Measurements from ENCODE around the gene TLE3.

The TLE3 gene

DNA sequence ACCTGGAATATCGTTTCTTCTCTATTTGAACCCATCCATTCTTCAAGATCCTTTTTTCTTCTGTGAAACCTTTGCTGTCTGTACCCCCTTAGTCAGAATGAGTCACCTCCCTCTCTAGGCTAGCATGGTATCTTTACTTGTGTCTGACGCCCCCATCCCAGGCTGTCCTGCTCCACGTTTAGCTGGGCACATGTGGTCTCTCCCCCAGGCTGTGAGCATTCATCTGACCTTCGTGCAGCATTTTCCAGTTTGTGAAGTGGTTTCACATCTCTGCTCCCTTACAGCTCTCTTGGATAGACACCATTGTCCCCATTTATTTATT, 14.3 kb upstream of the TLE3 start:
- no peak overlapping the region for H3K4me3 ChIP-seq

DNA sequence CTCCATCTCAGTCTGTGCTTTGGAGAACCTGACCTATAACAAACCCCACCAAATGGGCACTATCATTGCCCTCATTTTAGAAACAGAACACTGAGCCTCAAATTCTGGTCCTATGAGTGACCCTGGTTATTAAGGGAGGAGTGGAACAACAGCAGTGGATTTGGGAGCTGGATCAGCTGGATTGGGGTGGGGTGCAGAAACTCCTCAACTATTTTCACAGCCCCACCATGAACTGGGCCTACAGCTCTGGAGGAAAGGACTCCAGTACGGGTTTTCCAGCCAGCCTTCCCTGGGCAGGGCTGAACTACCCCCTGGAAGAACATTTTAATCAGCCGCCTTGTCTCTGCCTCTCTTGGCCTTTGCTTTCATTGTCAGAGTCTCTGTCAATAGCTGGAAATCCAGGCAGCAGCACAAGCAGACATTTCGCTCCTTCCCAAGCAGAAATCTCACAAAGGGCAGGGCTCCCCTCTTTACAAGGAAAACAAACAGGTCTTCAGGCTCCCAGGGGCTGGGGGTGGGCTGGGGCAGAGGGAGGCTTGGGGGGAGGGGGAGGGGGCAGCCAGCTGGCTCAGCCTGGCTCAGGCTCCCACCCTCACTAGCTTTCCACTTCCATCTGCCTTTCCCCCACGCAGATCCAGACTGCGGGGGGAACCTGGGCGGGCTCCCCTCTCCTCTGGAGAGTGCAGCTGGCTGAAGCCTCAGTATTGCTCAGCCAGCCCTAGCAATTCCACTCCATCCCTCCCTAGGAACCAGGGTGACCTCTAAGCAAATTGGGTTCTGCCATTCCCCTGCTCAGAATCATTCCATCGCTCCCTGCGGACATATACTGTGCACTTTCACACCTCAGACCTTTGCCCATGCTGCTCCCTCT, 13.7 kb upstream of the TLE3 start:
- no peaks in the 10 kb centered on the region for H3K36me3 ChIP-seq
- H3K27me3 ChIP-seq: 0 out of 2 replicates have a peak, but pooled peaks cover 4% of the 10 kb centered on the region
- H4K20me1 ChIP-seq: peaks cover 6% of the 10 kb centered on the region; the same call in 1 of the 2 replicates
- H3K9me3 ChIP-seq: no peaks in the 10 kb centered on the region
- no peak for TF ChIP-seq Cebpa-rat (IDR thresholded peaks at IDR 0.05)
- no peak overlapping the region for H3K4me3 ChIP-seq
- H3K4me1 ChIP-seq: no peaks in the 10 kb centered on the region
- no peak overlapping the region for H3K4me2 ChIP-seq
- no peak overlapping the region for H3K9ac ChIP-seq
- no peak overlapping the region for H3K27ac ChIP-seq

More for the DNA sequence above, 14.3 kb upstream of the TLE3 start:
- Histone ChIP-seq H3K36me3 (no peaks in the 10 kb centered on the region), H3K9ac (no peak overlapping the region), H3K4me1 (no peaks in the 10 kb centered on the region), H3K9me3 (no peaks in the 10 kb centered on the region), H3K4me2 (no peak overlapping the region), H4K20me1 (peaks cover 6% of the 10 kb centered on the region; the same call in 1 of the 2 replicates), H3K27me3 (0 out of 2 replicates have a peak, but pooled peaks cover 4% of the 10 kb centered on the region), H3K27ac (no peak overlapping the region)
- no peak for TF ChIP-seq Cebpa-rat (IDR thresholded peaks at IDR 0.05)

DNA sequence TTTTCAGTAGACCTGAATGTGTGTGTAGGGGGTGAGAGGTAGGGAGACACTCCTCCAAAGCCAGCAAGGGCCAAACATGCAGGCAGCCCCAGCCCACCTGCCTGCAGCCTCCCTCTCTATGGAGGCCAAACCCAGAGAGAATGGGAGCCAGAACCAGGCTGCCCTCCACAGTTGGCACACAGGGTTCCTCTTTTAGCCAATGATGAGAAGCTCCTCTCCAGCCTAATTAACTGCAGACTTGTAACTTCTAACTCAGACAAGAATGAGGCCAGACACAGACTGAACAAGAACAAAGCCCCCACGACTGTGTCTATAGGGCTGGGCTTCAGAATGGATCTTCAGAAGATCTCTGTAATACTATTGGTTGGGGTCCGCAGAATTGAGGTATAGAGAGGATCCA, 12.3 kb upstream of the TLE3 start:
- TF ChIP-seq Cebpa-rat (IDR thresholded peaks at IDR 0.05): no peak
- Histone ChIP-seq H3K9me3 (no peaks in the 10 kb centered on the region), H3K9ac (no peak overlapping the region), H3K36me3 (no peaks in the 10 kb centered on the region), H3K4me3 (no peak overlapping the region), H4K20me1 (peaks cover 6% of the 10 kb centered on the region; the same call in 1 of the 2 replicates), H3K4me2 (no peak overlapping the region), H3K27me3 (peaks cover 4% of the 10 kb centered on the region; the same call in 1 of the 2 replicates), H3K4me1 (no peaks in the 10 kb centered on the region), H3K27ac (no peak overlapping the region)

DNA sequence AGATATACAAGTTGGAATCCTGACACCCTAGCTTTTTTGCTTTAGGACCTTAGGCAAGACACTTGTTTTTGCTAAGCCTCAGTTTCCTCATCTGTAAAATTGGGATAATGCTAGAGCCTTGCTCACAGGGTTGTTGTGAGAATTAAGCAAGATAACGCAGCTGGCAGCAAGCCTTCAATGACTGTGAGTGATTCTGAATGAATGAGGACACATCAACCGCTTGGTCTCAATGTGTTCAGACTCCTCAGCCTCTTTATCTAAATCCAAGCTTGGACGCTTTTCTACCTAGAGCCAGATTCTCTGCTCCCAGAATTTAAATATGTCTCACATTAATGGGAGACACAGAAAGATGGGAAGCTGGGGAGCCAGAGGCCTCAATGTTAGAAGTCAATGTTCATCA, 11.8 kb upstream of the TLE3 start:
- H3K36me3 ChIP-seq: no peaks in the 10 kb centered on the region
- H4K20me1 ChIP-seq: peaks cover 6% of the 10 kb centered on the region; the same call in 1 of the 2 replicates
- H3K4me3 ChIP-seq: no peak overlapping the region
- H3K27ac ChIP-seq: no peak overlapping the region
- no peaks in the 10 kb centered on the region for H3K4me1 ChIP-seq
- peaks cover 4% of the 10 kb centered on the region; the same call in 1 of the 2 replicates for H3K27me3 ChIP-seq
- TF ChIP-seq Cebpa-rat (IDR thresholded peaks at IDR 0.05): no peak
- no peak overlapping the region for H3K4me2 ChIP-seq
- H3K9ac ChIP-seq: no peak overlapping the region
- H3K9me3 ChIP-seq: no peaks in the 10 kb centered on the region

DNA sequence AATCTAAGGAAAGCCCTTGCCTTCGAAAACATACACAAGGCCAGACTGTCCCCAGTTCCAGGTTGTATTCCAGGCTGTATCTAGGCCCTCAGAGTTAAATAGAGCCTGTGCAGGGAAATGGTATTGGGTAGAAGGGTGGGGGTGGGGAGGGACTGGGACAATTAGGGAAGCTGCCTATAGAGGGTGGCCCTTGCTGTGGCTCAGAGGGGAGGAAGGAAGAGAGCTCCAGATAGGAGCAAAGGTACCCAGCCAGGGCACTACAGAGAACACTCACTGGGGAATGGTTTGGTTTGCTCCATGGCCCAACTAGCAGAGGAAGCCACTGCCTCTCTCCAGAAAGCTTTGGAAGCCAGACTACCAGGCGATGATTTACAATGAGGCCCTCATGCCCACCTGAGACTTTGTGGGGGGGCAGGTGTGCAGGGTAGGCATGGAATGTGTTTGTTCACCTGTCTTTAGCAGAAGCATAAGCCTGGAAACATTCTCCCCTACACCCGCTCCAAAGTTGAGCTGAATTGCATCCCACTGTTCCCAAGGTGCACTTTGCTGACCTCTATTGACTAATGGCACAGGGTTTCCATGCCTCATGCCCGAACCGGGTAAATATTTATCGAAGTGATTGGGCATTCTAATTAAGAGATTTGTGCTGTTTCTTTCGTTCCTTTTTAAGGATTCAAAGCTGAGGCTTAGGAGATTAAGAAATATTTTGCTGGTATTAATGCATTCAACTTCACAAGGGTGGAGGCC, 6.3 kb upstream of the TLE3 start:
- H4K20me1 ChIP-seq: peaks cover 37% of the 10 kb centered on the region
- peaks cover 21% of the 10 kb centered on the region for H3K4me1 ChIP-seq
- no peak overlapping the region for H3K4me2 ChIP-seq
- H3K27ac ChIP-seq: no peak overlapping the region
- H3K9me3 ChIP-seq: no peaks in the 10 kb centered on the region
- H3K27me3 ChIP-seq: peaks cover 51% of the 10 kb centered on the region
- no peak overlapping the region for H3K4me3 ChIP-seq
- no peak overlapping the region for H3K9ac ChIP-seq
- no peaks in the 10 kb centered on the region for H3K36me3 ChIP-seq
- no peak for TF ChIP-seq Cebpa-rat (IDR thresholded peaks at IDR 0.05)

DNA sequence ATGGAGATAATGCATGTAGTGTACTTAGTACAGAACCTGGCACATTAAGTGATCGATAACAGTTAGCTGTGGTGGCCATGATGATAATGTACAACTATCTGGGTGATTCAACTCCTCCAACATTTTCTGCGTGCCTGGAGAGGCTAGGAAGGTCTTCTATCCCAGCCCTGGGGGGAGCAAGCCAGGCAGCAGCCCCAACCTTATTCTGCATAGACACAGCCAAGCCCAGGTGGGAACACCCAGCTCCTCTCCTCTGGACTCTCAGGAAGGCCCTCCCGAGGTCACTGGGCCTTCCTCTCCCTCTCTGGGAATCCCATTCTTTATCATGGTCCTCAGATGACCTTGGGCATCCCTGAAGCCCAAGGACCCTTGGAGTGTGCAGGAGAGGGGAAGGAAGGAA, 5.1 kb upstream of the TLE3 start:
- Histone ChIP-seq H3K27me3 (peaks cover 64% of the 10 kb centered on the region), H4K20me1 (peaks cover 37% of the 10 kb centered on the region), H3K9me3 (no peaks in the 10 kb centered on the region), H3K4me2 (no peak overlapping the region), H3K4me1 (peaks cover 33% of the 10 kb centered on the region), H3K36me3 (no peaks in the 10 kb centered on the region), H3K4me3 (no peak overlapping the region), H3K9ac (no peak overlapping the region), H3K27ac (no peak overlapping the region)
- TF ChIP-seq Cebpa-rat (IDR thresholded peaks at IDR 0.05): no peak

DNA sequence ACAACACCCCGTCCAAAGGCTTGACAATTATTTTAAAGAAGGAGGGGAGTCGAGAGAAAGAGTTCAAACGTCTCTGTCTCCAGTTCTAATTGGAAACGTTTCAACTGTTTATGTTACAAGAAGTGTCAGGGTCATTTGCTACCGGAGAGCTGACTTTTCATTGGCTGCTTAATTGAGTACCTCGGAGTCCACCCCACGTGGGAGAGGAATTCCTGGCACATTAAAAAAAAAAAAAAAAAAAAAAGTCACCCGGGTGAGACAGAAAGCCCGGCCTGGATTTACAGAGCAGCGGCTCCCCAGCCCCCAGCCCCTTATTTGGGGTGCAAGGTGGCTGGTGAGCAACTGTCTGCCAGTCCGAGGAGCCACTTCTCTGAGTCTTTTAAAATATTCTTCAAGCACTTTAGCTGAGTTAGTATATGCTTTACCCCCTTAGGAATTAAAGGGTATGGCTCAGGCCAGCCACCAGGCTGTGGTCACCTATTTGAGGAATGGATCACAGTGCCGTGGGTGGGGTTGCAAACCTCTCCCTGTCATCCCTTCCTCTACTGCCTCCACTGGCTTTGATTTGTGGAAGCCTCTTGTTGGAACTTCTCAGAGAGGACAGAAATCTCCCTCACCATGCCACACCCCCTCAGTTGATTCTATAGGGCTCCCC, 3.9 kb upstream of the TLE3 start:
- no peaks in the 10 kb centered on the region for H3K9me3 ChIP-seq
- H3K4me2 ChIP-seq: no peak overlapping the region
- peaks cover 45% of the 10 kb centered on the region for H3K4me1 ChIP-seq
- H4K20me1 ChIP-seq: peaks cover 47% of the 10 kb centered on the region
- TF ChIP-seq Cebpa-rat (IDR thresholded peaks at IDR 0.05): no peak
- H3K27ac ChIP-seq: no peak overlapping the region
- H3K27me3 ChIP-seq: peaks cover 76% of the 10 kb centered on the region
- H3K4me3 ChIP-seq: no peak overlapping the region
- no peak overlapping the region for H3K9ac ChIP-seq
- no peaks in the 10 kb centered on the region for H3K36me3 ChIP-seq

DNA sequence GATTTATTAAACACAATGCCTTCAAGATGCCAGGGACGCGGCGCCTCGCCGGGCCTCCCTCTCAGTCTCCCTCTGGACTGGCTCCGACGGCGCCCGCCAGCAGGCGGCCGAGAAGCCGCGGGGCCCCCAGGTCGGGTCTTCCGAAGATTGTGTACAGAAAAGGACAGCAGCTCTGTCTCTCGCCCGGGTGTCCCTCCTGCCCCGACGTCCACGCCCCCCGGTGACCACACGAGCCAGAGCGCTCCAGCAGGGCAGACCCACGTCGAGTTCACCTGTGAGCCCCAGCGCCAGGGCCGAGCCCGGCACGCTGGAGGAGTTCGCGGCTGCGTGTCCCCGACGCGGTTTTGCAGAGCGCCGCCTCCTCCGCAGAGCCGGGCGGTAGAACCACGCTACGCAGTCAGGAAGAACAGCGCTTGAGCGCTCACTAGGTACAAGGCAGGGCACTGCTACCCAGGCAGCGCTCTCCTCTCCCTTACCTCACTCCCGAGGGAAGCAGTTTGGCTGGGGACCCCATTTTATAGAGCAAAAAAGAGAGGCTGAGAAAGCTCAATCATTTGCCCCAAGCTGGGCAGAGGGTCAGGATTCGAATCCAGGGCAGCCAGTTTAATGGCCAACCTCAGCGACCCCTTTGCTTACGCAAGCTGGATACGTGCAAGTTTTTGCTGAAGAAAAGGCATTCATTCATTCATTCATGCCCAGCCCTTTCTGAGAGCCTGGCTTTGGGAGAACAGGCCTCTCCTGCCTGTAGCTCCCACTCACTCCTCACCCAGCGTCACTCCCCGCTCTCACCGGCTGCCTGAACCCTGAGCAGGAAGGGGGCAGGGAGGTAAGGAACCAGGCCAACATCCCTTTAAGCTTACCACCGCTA, 3.0 kb upstream of the TLE3 start:
- Histone ChIP-seq H3K36me3 (no peaks in the 10 kb centered on the region), H3K4me2 (peak overlapping the region; percentile 99), H3K9me3 (no peaks in the 10 kb centered on the region), H3K27ac (no peak overlapping the region), H4K20me1 (peaks cover 56% of the 10 kb centered on the region), H3K4me1 (peaks cover 53% of the 10 kb centered on the region), H3K9ac (no peak overlapping the region), H3K4me3 (peak overlapping the region; percentile 56), H3K27me3 (peaks cover 85% of the 10 kb centered on the region)
- no peak for TF ChIP-seq Cebpa-rat (IDR thresholded peaks at IDR 0.05)

DNA sequence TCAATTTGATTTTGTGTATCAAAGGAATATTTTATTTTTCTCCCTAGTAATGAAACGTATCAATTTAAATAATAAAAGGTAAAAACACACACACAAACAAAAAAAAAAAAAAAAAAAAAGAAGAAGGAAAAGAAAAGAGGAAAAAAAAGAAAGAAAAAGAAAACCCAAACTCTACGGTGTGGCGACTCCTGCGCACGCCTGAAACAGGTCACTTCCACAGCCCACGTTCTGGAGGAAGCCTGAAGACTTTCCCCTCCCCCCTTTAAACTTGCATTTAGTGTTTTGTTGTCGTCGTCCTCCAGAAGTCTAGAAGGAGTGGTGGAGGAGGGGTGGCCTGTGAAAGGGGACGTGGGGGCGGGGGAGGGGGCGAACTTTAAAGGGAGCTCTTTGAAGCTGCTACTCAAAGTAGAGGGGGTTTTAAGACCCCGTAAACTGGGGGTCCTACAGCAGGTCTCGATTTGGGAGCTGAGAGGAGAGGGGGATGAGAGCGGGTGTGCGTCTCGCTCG, 2.3 kb upstream of the TLE3 start:
- no peaks in the 10 kb centered on the region for H3K9me3 ChIP-seq
- no peak for TF ChIP-seq Cebpa-rat (IDR thresholded peaks at IDR 0.05)
- H3K4me3 ChIP-seq: peak overlapping the region; percentile 56
- no peak overlapping the region for H3K9ac ChIP-seq
- H3K4me1 ChIP-seq: peaks cover 60% of the 10 kb centered on the region
- peak overlapping the region; percentile 99 for H3K4me2 ChIP-seq
- H3K27ac ChIP-seq: no peak overlapping the region
- peaks cover 92% of the 10 kb centered on the region for H3K27me3 ChIP-seq
- H4K20me1 ChIP-seq: peaks cover 63% of the 10 kb centered on the region
- H3K36me3 ChIP-seq: no peaks in the 10 kb centered on the region

Data from BLaER1 (cell line).